ENCODE results near the gene SPINT2. TPM values are rescaled to one million over a fixed set of nuclear protein-coding genes. Genes with fewer than 3 reads are reported as not detected.
"Not testable (repeated sequence)": the region's sequence is repeated elsewhere in the genome, so short reads cannot be mapped to it uniquely, and the experiment has no call there.

Gene SPINT2
- total and polyA plus RNA-seq, 4 donors: 95.5 to 242 (median 162) TPM

GRCh38 chr19:38324431-38324830 is 60.1 kb downstream of the SPINT2 start:
- Histone ChIP-seq H3K27me3 (ENCODE audit: control insufficient read depth, insufficient read depth, low read length) (peaks cover 18% of the 10 kb centered on the region), H3K4me1 (ENCODE audit: control insufficient read depth, insufficient read depth, low read length) (peaks cover 9% of the 10 kb centered on the region), H3K27ac (ENCODE audit: low read depth, low read length) (no peak overlapping the region), H3K36me3 (ENCODE audit: control insufficient read depth, insufficient read depth, low read length) (peaks cover 3% of the 10 kb centered on the region), H3K9me3 (ENCODE audit: control insufficient read depth, insufficient read depth, low read length) (no peaks in the 10 kb centered on the region), H3K4me3 (ENCODE audit: low read depth, low read length) (no peak overlapping the region)
- WGBS (ENCODE audit: insufficient coverage): 80% methylated on average over 1 of the region's 4 CpGs
- DNase-seq (ENCODE audit: low read depth in 4 of 6, low spot score in 6 of 6): no peak

- Histone ChIP-seq H3K4me1 (ENCODE audit: control insufficient read depth, insufficient read depth, low read length) (no peaks in the 10 kb centered on the region), H3K36me3 (ENCODE audit: control insufficient read depth, insufficient read depth, low read length) (peaks cover 3% of the 10 kb centered on the region), H3K9me3 (ENCODE audit: control insufficient read depth, insufficient read depth, low read length) (no peaks in the 10 kb centered on the region), H3K4me3 (ENCODE audit: low read depth, low read length) (no peak overlapping the region), H3K27me3 (ENCODE audit: control insufficient read depth, insufficient read depth, low read length) (no peaks in the 10 kb centered on the region), H3K27ac (ENCODE audit: low read depth, low read length) (no peak overlapping the region)
- DNase-seq (ENCODE audit: low read depth in 4 of 6, low spot score in 6 of 6): no peak
- 87% methylated on average over 19 of the region's 22 CpGs for WGBS (ENCODE audit: insufficient coverage)
Observed at GRCh38 chr19:38326591-38326990, 62.2 kb downstream of the SPINT2 start.

- Histone ChIP-seq H3K27me3 (ENCODE audit: control insufficient read depth, insufficient read depth, low read length) (no peaks in the 10 kb centered on the region), H3K4me1 (ENCODE audit: control insufficient read depth, insufficient read depth, low read length) (no peaks in the 10 kb centered on the region), H3K4me3 (ENCODE audit: low read depth, low read length) (no peak overlapping the region), H3K27ac (ENCODE audit: low read depth, low read length) (no peak overlapping the region), H3K9me3 (ENCODE audit: control insufficient read depth, insufficient read depth, low read length) (no peaks in the 10 kb centered on the region), H3K36me3 (ENCODE audit: control insufficient read depth, insufficient read depth, low read length) (peaks cover 3% of the 10 kb centered on the region)
- WGBS (ENCODE audit: insufficient coverage): 92% methylated on average over 7 of the region's 7 CpGs
- DNase-seq (ENCODE audit: low read depth in 4 of 6, low spot score in 6 of 6): no peak
Observed at GRCh38 chr19:38329651-38330050, 65.3 kb downstream of the SPINT2 start.

GRCh38 chr19:38331728-38332127 is 67.4 kb downstream of the SPINT2 start:
- H3K36me3 ChIP-seq (ENCODE audit: control insufficient read depth, insufficient read depth, low read length): no peaks in the 10 kb centered on the region
- H3K4me3 ChIP-seq (ENCODE audit: low read depth, low read length): no peak overlapping the region

GRCh38 chr19:38333245-38333644 is 68.9 kb downstream of the SPINT2 start:
- no peak overlapping the region for H3K4me3 ChIP-seq (ENCODE audit: low read depth, low read length)

More at GRCh38 chr19:38331728-38332127, 67.4 kb downstream of the SPINT2 start:
- no peaks in the 10 kb centered on the region for H3K9me3 ChIP-seq (ENCODE audit: control insufficient read depth, insufficient read depth, low read length)
- no peak overlapping the region for H3K27ac ChIP-seq (ENCODE audit: low read depth, low read length)
- no peaks in the 10 kb centered on the region for H3K27me3 ChIP-seq (ENCODE audit: control insufficient read depth, insufficient read depth, low read length)
- no peak for DNase-seq (ENCODE audit: low read depth in 4 of 6, low spot score in 6 of 6)
- peaks cover 7% of the 10 kb centered on the region for H3K4me1 ChIP-seq (ENCODE audit: control insufficient read depth, insufficient read depth, low read length)
- no CpG with 5 or more reads among the region's 1 CpG for WGBS (ENCODE audit: insufficient coverage)

GRCh38 chr19:38335949-38336637 is 71.7 kb downstream of the SPINT2 start:
- Histone ChIP-seq H3K4me1 (ENCODE audit: control insufficient read depth, insufficient read depth, low read length) (peaks cover 14% of the 10 kb centered on the region), H3K4me3 (ENCODE audit: low read depth, low read length) (peak overlapping the region; percentile 87), H3K27ac (ENCODE audit: low read depth, low read length) (peak overlapping the region; percentile 96), H3K9me3 (ENCODE audit: control insufficient read depth, insufficient read depth, low read length) (no peaks in the 10 kb centered on the region), H3K27me3 (ENCODE audit: control insufficient read depth, insufficient read depth, low read length) (no peaks in the 10 kb centered on the region), H3K36me3 (ENCODE audit: control insufficient read depth, insufficient read depth, low read length) (peaks cover 6% of the 10 kb centered on the region)
- WGBS (ENCODE audit: insufficient coverage): 0% methylated on average over 52 of the region's 52 CpGs
- peak; percentile 74 to 98 (median 85) for DNase-seq (ENCODE audit: low read depth in 4 of 6, low spot score in 6 of 6)

More at GRCh38 chr19:38333245-38333644, 68.9 kb downstream of the SPINT2 start:
- DNase-seq (ENCODE audit: low read depth in 4 of 6, low spot score in 6 of 6): no peak
- H3K27ac ChIP-seq (ENCODE audit: low read depth, low read length): no peak overlapping the region
- H3K36me3 ChIP-seq (ENCODE audit: control insufficient read depth, insufficient read depth, low read length): no peaks in the 10 kb centered on the region
- no CpG with 5 or more reads among the region's 9 CpGs for WGBS (ENCODE audit: insufficient coverage)
- H3K27me3 ChIP-seq (ENCODE audit: control insufficient read depth, insufficient read depth, low read length): no peaks in the 10 kb centered on the region
- H3K4me1 ChIP-seq (ENCODE audit: control insufficient read depth, insufficient read depth, low read length): peaks cover 14% of the 10 kb centered on the region
- H3K9me3 ChIP-seq (ENCODE audit: control insufficient read depth, insufficient read depth, low read length): no peaks in the 10 kb centered on the region

- peak in 5 of 6 donors; percentile 61 to 96 (median 70) for DNase-seq (ENCODE audit: low read depth in 4 of 6, low spot score in 6 of 6)
- Histone ChIP-seq H3K36me3 (ENCODE audit: control insufficient read depth, insufficient read depth, low read length) (peaks cover 7% of the 10 kb centered on the region), H3K27ac (ENCODE audit: low read depth, low read length) (peak overlapping the region; percentile 96), H3K27me3 (ENCODE audit: control insufficient read depth, insufficient read depth, low read length) (no peaks in the 10 kb centered on the region), H3K9me3 (ENCODE audit: control insufficient read depth, insufficient read depth, low read length) (no peaks in the 10 kb centered on the region), H3K4me3 (ENCODE audit: low read depth, low read length) (peak overlapping the region; percentile 87), H3K4me1 (ENCODE audit: control insufficient read depth, insufficient read depth, low read length) (peaks cover 14% of the 10 kb centered on the region)
- WGBS (ENCODE audit: insufficient coverage): 1% methylated on average over 41 of the region's 41 CpGs
Observed at GRCh38 chr19:38336638-38337359, 72.4 kb downstream of the SPINT2 start.

- Histone ChIP-seq H3K27ac (ENCODE audit: low read depth, low read length) (peak overlapping the region; percentile 96), H3K9me3 (ENCODE audit: control insufficient read depth, insufficient read depth, low read length) (no peaks in the 10 kb centered on the region), H3K4me3 (ENCODE audit: low read depth, low read length) (peak overlapping the region; percentile 87), H3K27me3 (ENCODE audit: control insufficient read depth, insufficient read depth, low read length) (no peaks in the 10 kb centered on the region), H3K4me1 (ENCODE audit: control insufficient read depth, insufficient read depth, low read length) (peaks cover 14% of the 10 kb centered on the region), H3K36me3 (ENCODE audit: control insufficient read depth, insufficient read depth, low read length) (peaks cover 7% of the 10 kb centered on the region)
- 48% methylated on average over 8 of the region's 10 CpGs for WGBS (ENCODE audit: insufficient coverage)
- DNase-seq (ENCODE audit: low read depth in 4 of 6, low spot score in 6 of 6): no peak
Observed at GRCh38 chr19:38337360-38337653, 72.9 kb downstream of the SPINT2 start.

- 25% methylated on average over 3 of the region's 4 CpGs for WGBS (ENCODE audit: insufficient coverage)
- not testable (repeated sequence) for H3K27ac ChIP-seq (ENCODE audit: low read depth, low read length)
Observed at GRCh38 chr19:38339011-38339410, 74.6 kb downstream of the SPINT2 start.

GRCh38 chr19:38340927-38341326 is 76.6 kb downstream of the SPINT2 start:
- no peak overlapping the region for H3K4me3 ChIP-seq (ENCODE audit: low read depth, low read length)
- DNase-seq (ENCODE audit: low read depth in 4 of 6, low spot score in 6 of 6): no peak
- no peaks in the 10 kb centered on the region for H3K27me3 ChIP-seq (ENCODE audit: control insufficient read depth, insufficient read depth, low read length)
- 98% methylated on average over 2 of the region's 2 CpGs for WGBS (ENCODE audit: insufficient coverage)
- H3K4me1 ChIP-seq (ENCODE audit: control insufficient read depth, insufficient read depth, low read length): peaks cover 9% of the 10 kb centered on the region
- no peak overlapping the region for H3K27ac ChIP-seq (ENCODE audit: low read depth, low read length)
- no peaks in the 10 kb centered on the region for H3K9me3 ChIP-seq (ENCODE audit: control insufficient read depth, insufficient read depth, low read length)
- peaks cover 15% of the 10 kb centered on the region for H3K36me3 ChIP-seq (ENCODE audit: control insufficient read depth, insufficient read depth, low read length)

More at GRCh38 chr19:38339011-38339410, 74.6 kb downstream of the SPINT2 start:
- Histone ChIP-seq H3K36me3 (ENCODE audit: control insufficient read depth, insufficient read depth, low read length) (peaks cover 13% of the 10 kb centered on the region), H3K4me1 (ENCODE audit: control insufficient read depth, insufficient read depth, low read length) (peaks cover 14% of the 10 kb centered on the region)
- not testable (repeated sequence) for H3K4me3 ChIP-seq (ENCODE audit: low read depth, low read length); H3K9me3 ChIP-seq (ENCODE audit: control insufficient read depth, insufficient read depth, low read length); DNase-seq (ENCODE audit: low read depth in 4 of 6, low spot score in 6 of 6); H3K27me3 ChIP-seq (ENCODE audit: control insufficient read depth, insufficient read depth, low read length)

All from spinal cord (tissue), 10 donors.